Liver (tissue), 3 donors: Measurements from ENCODE around the gene TH.

Experiments
- FOXA1 ChIP-seq: IDR thresholded peaks from 2 replicates; pipeline ENCODE4 v1.6.1; 2016; ENCODE audit warnings: antibody characterized with exemption
- HNF4G ChIP-seq: IDR thresholded peaks from 2 replicates; pipeline ENCODE4 v1.6.1; 2016; ENCODE audit warnings: antibody characterized with exemption
- SP1 ChIP-seq: IDR thresholded peaks from 2 replicates; pipeline ENCODE4 v1.6.1; 2018; ENCODE audit warnings: antibody characterized with exemption, mild to moderate bottlenecking
- TAF1 ChIP-seq: conservative IDR thresholded peaks from 2 replicates; pipeline ENCODE4 v1.6.1; 2016; ENCODE audit warnings: antibody characterized with exemption, mild to moderate bottlenecking
- TF ChIP-seq, protein P1 (sequence below): fragments of 150-350 bp; IDR thresholded peaks from 2 replicates; pipeline ENCODE4 v1.5.1; 2017; ENCODE audit warnings: improper control_type of control experiment, low read depth, low read length; ENCODE audit not compliant: missing input control
- TF ChIP-seq, protein P2 (sequence below): IDR thresholded peaks from 2 replicates; pipeline ENCODE4 v1.6.1; 2016; ENCODE audit warnings: antibody characterized with exemption
- TF ChIP-seq, protein P3 (sequence below): IDR thresholded peaks from 2 replicates; pipeline ENCODE4 v1.6.1; 2016; ENCODE audit warnings: antibody characterized with exemption
- TF ChIP-seq, protein P4 (sequence below): IDR thresholded peaks from 2 replicates; pipeline ENCODE4 v1.6.1; 2016; ENCODE audit warnings: antibody characterized with exemption, mild to moderate bottlenecking
- donor health status: healthy.
- donor health status: healthy.

DNA sequence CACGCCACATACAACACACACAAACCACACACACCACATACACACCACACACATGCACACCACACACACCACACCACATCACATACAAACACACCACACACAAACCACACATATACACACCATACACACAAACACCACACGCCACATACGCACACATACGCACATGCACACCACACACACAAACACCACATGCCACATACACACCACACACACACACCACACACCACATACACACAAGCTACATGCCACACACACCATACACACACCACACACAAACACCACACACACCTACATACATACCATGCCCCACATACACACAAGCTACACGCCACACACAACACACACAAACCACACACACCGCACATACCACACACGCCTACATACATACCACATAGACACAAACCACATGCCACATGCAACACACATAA, 15.7 kb upstream of the TH start:
- TF ChIP-seq, protein P1, sequence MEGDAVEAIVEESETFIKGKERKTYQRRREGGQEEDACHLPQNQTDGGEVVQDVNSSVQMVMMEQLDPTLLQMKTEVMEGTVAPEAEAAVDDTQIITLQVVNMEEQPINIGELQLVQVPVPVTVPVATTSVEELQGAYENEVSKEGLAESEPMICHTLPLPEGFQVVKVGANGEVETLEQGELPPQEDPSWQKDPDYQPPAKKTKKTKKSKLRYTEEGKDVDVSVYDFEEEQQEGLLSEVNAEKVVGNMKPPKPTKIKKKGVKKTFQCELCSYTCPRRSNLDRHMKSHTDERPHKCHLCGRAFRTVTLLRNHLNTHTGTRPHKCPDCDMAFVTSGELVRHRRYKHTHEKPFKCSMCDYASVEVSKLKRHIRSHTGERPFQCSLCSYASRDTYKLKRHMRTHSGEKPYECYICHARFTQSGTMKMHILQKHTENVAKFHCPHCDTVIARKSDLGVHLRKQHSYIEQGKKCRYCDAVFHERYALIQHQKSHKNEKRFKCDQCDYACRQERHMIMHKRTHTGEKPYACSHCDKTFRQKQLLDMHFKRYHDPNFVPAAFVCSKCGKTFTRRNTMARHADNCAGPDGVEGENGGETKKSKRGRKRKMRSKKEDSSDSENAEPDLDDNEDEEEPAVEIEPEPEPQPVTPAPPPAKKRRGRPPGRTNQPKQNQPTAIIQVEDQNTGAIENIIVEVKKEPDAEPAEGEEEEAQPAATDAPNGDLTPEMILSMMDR: no peak
- TF ChIP-seq FOXA1 (no peak), HNF4G (no peak), SP1 (no peak), TAF1 (no peak)
- TF ChIP-seq, protein P2, sequence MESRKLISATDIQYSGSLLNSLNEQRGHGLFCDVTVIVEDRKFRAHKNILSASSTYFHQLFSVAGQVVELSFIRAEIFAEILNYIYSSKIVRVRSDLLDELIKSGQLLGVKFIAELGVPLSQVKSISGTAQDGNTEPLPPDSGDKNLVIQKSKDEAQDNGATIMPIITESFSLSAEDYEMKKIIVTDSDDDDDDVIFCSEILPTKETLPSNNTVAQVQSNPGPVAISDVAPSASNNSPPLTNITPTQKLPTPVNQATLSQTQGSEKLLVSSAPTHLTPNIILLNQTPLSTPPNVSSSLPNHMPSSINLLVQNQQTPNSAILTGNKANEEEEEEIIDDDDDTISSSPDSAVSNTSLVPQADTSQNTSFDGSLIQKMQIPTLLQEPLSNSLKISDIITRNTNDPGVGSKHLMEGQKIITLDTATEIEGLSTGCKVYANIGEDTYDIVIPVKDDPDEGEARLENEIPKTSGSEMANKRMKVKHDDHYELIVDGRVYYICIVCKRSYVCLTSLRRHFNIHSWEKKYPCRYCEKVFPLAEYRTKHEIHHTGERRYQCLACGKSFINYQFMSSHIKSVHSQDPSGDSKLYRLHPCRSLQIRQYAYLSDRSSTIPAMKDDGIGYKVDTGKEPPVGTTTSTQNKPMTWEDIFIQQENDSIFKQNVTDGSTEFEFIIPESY: no peak
- TF ChIP-seq, protein P3, sequence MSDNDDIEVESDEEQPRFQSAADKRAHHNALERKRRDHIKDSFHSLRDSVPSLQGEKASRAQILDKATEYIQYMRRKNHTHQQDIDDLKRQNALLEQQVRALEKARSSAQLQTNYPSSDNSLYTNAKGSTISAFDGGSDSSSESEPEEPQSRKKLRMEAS: no peak
- TF ChIP-seq, protein P4, sequence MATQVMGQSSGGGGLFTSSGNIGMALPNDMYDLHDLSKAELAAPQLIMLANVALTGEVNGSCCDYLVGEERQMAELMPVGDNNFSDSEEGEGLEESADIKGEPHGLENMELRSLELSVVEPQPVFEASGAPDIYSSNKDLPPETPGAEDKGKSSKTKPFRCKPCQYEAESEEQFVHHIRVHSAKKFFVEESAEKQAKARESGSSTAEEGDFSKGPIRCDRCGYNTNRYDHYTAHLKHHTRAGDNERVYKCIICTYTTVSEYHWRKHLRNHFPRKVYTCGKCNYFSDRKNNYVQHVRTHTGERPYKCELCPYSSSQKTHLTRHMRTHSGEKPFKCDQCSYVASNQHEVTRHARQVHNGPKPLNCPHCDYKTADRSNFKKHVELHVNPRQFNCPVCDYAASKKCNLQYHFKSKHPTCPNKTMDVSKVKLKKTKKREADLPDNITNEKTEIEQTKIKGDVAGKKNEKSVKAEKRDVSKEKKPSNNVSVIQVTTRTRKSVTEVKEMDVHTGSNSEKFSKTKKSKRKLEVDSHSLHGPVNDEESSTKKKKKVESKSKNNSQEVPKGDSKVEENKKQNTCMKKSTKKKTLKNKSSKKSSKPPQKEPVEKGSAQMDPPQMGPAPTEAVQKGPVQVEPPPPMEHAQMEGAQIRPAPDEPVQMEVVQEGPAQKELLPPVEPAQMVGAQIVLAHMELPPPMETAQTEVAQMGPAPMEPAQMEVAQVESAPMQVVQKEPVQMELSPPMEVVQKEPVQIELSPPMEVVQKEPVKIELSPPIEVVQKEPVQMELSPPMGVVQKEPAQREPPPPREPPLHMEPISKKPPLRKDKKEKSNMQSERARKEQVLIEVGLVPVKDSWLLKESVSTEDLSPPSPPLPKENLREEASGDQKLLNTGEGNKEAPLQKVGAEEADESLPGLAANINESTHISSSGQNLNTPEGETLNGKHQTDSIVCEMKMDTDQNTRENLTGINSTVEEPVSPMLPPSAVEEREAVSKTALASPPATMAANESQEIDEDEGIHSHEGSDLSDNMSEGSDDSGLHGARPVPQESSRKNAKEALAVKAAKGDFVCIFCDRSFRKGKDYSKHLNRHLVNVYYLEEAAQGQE: no peak
